H4 (cell line): ENCODE measurements around the gene COG1. TPM values are rescaled to one million over a fixed set of nuclear protein-coding genes. Genes with fewer than 3 reads are reported as not detected.

Experiments
- DNase-seq: peaks from one replicate; pipeline ENCODE4 v3.0.0-alpha.2; 2015; ENCODE audit warnings: low spot score
- total RNA-seq: library from RNA; depleted of rRNA; stranded (reverse); fragments of >200 nt; shearing (Covaris generic); gene quantifications from 2 replicates; pipeline ENCODE4 v1.2.3, GENCODE V29; 2014

Gene COG1
- total RNA-seq, 1 experiment from 2014 or later, result 18.8 TPM

- DNase-seq, result no peak
These were observed 20.6 kb upstream of the COG1 start for GRCh38 chr17:73172252-73172651.

GRCh38 chr17:73174126-73174525 lies 18.7 kb upstream of the COG1 start:
- no peak for DNase-seq

GRCh38 chr17:73175962-73176565 lies 16.8 kb upstream of the COG1 start:
- no peak for DNase-seq

GRCh38 chr17:73179387-73179786 lies 13.5 kb upstream of the COG1 start:
- no peak for DNase-seq

GRCh38 chr17:73179878-73180277 lies 13.0 kb upstream of the COG1 start:
- DNase-seq, result no peak

GRCh38 chr17:73182616-73183310 lies 10.1 kb upstream of the COG1 start:
- no peak for DNase-seq

GRCh38 chr17:73184136-73184993 lies 8.5 kb upstream of the COG1 start:
- no peak for DNase-seq

- no peak for DNase-seq
These were observed 6.4 kb upstream of the COG1 start for GRCh38 chr17:73186283-73187050.

GRCh38 chr17:73187203-73187769 lies 5.6 kb upstream of the COG1 start:
- DNase-seq, result no peak

- DNase-seq, result no peak
These were observed 4.8 kb upstream of the COG1 start for GRCh38 chr17:73188011-73188410.

- DNase-seq, result peak; percentile 72
These were observed 3.3 kb upstream of the COG1 start for GRCh38 chr17:73189417-73190099.

GRCh38 chr17:73191443-73192205 lies 1.2 kb upstream of the COG1 start:
- peak; percentile 57 for DNase-seq

- peak; percentile 83 for DNase-seq
These were observed 505 bp upstream of the COG1 start for GRCh38 chr17:73192206-73192893.

GRCh38 chr17:73194514-73195222 lies 1.8 kb downstream of the COG1 start:
- no peak for DNase-seq

- no peak for DNase-seq
These were observed 3.6 kb downstream of the COG1 start for GRCh38 chr17:73196500-73196899.

- DNase-seq, result no peak
These were observed 4.3 kb downstream of the COG1 start for GRCh38 chr17:73197161-73197560.

GRCh38 chr17:73198201-73198929 lies 5.5 kb downstream of the COG1 start:
- DNase-seq, result no peak

- DNase-seq, result no peak
These were observed 6.0 kb downstream of the COG1 start for GRCh38 chr17:73198930-73199260.
